Ovary (tissue), 9 donors: Measurements from ENCODE around the gene RIPOR3. TPM values are rescaled to one million over a fixed set of nuclear protein-coding genes. Genes with fewer than 3 reads are reported as not detected.

Experiments used
- DNase-seq, 5 donors: peaks; one replicate each; pipeline ENCODE4 v3.0.0-alpha.2; 2019 to 2020
- H3K27ac ChIP-seq, 2 donors: fragments of 200-600 bp; one replicate each; pipeline versions ENCODE4 v1.5.1 to v1.8.0; 2019 to 2022
- H3K27me3 ChIP-seq: fragments of 200-600 bp; one replicate; pipeline ENCODE4 v1.8.0; 2022
- H3K36me3 ChIP-seq: fragments of 200-600 bp; sonication (generic); one replicate; pipeline ENCODE4 v1.5.1; 2019
- H3K4me1 ChIP-seq: one replicate; pipeline ENCODE4 v1.8.1; 2013; ENCODE audit warnings: mild to moderate bottlenecking, moderate library complexity; ENCODE audit not compliant: insufficient read depth
- H3K4me3 ChIP-seq: fragments of 200-600 bp; sonication (generic); one replicate; pipeline ENCODE4 v1.5.1; 2017
- H3K9me3 ChIP-seq, 2 donors: fragments of 200-600 bp in 1 of 2; sonication (generic) in 1 of 2; one replicate each; pipeline versions ENCODE4 v1.5.1 to v1.8.1; 2013 to 2019; ENCODE audit warnings: mild to moderate bottlenecking in 1 of 2, moderate library complexity in 1 of 2
- CTCF ChIP-seq, 3 donors: fragments of 450-650 bp in 2 of 3; fragments of 200-600 bp in 1 of 3; IDR thresholded peaks; one replicate each; pipeline versions ENCODE4 v1.5.1 to v1.8.0; 2016 to 2022; ENCODE audit warnings: antibody characterized with exemption in 3 of 3, mild to moderate bottlenecking in 1 of 3
- EP300 ChIP-seq: sonication (generic); formaldehyde crosslinking; IDR thresholded peaks from one replicate; pipeline ENCODE4 v1.6.1; 2017; ENCODE audit warnings: antibody characterized with exemption
- POLR2A ChIP-seq: fragments of 450-650 bp; IDR thresholded peaks from one replicate; pipeline ENCODE4 v1.6.1; 2017; ENCODE audit warnings: antibody characterized with exemption, mild to moderate bottlenecking, moderate library complexity
- WGBS, 3 donors: extraction: QIAGEN DNeasy Blood & Tissue Kit in 1 of 3; methylation state at CpG; one replicate each; pipeline versions ENCODE4 v1.1.5 to v1.1.7; 2013 to 2017; 5-methylcytosine and 5-hydroxymethylcytosine counted together
- intact Hi-C, 4 donors: fragments of 100-400 bp; cut with DNase I; formaldehyde crosslinking; loops; one replicate each; pipeline versions ENCODE4 v1.11.0 to v1.15.1; 2022 to 2023
- polyA plus RNA-seq, 2 donors: library from polyadenylated mRNA; stranded (reverse); fragments of 200-250 nt in 1 of 2; fragments of 350-450 nt in 1 of 2; fragmentation: Illumina TruSeq in 1 of 2; extraction: RNeasy Lipid Tissue Mini Kit (QIAGEN cat#74804) in 1 of 2; gene quantifications; one replicate each; pipeline ENCODE4 v1.2.3, GENCODE V29; 2013 to 2014
- total RNA-seq, 7 donors: library from RNA; depleted of rRNA in 2 of 7; stranded (reverse); fragments of >200 nt in 2 of 7; fragmentation: NEBNext Ultra II Directional in 3 of 7; extraction: Animal tissue kit (Norgen Biotek cat#: 25700) in 3 of 7; gene quantifications; one replicate each; pipeline versions ENCODE4 v1.1.0 to v1.2.4, GENCODE V29; 2016 to 2023
- donor health status: DM: no; HTN: no; CAD: no; lungs with moderate emphysema.
- donor health status: DM: no; HTN: no; CAD: no.
- donor health status: Bipolar disorder and iron deficiency.
- donor health status: DM: yes; HTN: yes; CAD: no.
- donor health status: DM: no; HTN: no; CAD: no.
- donor health status: DM: yes; HTN: yes; CAD: no.

Gene RIPOR3
- total and polyA plus RNA-seq, 9 donors = 1.3 to 22.7 (median 8.0) TPM

- H3K4me1 ChIP-seq = no peaks in the 10 kb centered on the region
- no peaks in the 10 kb centered on the region for H3K36me3 ChIP-seq
- no peak for TF ChIP-seq POLR2A
- TF ChIP-seq EP300 = no peak
- TF ChIP-seq CTCF (IDR thresholded peaks at IDR 0.05) = no peak
- DNase-seq = peak in 1 of 5 donors; percentile 23
- no peaks in the 10 kb centered on the region for H3K9me3 ChIP-seq
- 65 to 71% (median 70%) methylated on average over 6 of the region's 6 CpGs for WGBS, 3 donors
- no peak overlapping the region for H3K4me3 ChIP-seq
- no peaks in the 10 kb centered on the region for H3K27me3 ChIP-seq
- H3K27ac ChIP-seq = no peak overlapping the region
- intact Hi-C loops = loop anchor here in 2 of 4 donors (10.0 kb wide), 2 partner anchors 107 to 597 kb away; partner anchors contain the start of gene SNAI1 (in 1 of the 2)
Measured at GRCh38 chr20:50582092-50582491, 109.2 kb downstream of the RIPOR3 start.

GRCh38 chr20:50580842-50581544, 110.3 kb downstream of the RIPOR3 start:
- 80 to 89% (median 81%) methylated on average over 21 of the region's 21 CpGs for WGBS, 3 donors
- H3K4me3 ChIP-seq = no peak overlapping the region
- TF ChIP-seq EP300 (no peak), POLR2A (no peak), CTCF (IDR thresholded peaks at IDR 0.05) (no peak)
- intact Hi-C loops = loop anchor here in 2 of 4 donors (10.0 kb wide), 2 partner anchors 106 to 596 kb away; partner anchors contain the start of gene SNAI1 (in 1 of the 2)
- H3K27me3 ChIP-seq = no peaks in the 10 kb centered on the region
- H3K36me3 ChIP-seq = no peaks in the 10 kb centered on the region
- H3K9me3 ChIP-seq = no peaks in the 10 kb centered on the region
- H3K4me1 ChIP-seq = no peaks in the 10 kb centered on the region
- DNase-seq = peak in 1 of 5 donors; percentile 35
- no peak overlapping the region for H3K27ac ChIP-seq

- no peak overlapping the region for H3K4me3 ChIP-seq
- H3K4me1 ChIP-seq = no peaks in the 10 kb centered on the region
- TF ChIP-seq EP300 (no peak), CTCF (IDR thresholded peaks at IDR 0.05) (peak; percentile 60 to 79 (median 78))
- intact Hi-C loops = loop anchor here in 2 of 4 donors (10.0 kb wide), 2 partner anchors 105 to 595 kb away; partner anchors contain the start of gene SNAI1 (in 1 of the 2)
- no peak overlapping the region for H3K27ac ChIP-seq
- H3K27me3 ChIP-seq = no peaks in the 10 kb centered on the region
- peak; percentile 60 to 80 (median 77) for DNase-seq
- WGBS, 3 donors = 47 to 54% (median 49%) methylated on average over 17 of the region's 17 CpGs
- H3K36me3 ChIP-seq = no peaks in the 10 kb centered on the region
- H3K9me3 ChIP-seq = no peaks in the 10 kb centered on the region
Measured at GRCh38 chr20:50580016-50580747, 111.2 kb downstream of the RIPOR3 start.

DNA sequence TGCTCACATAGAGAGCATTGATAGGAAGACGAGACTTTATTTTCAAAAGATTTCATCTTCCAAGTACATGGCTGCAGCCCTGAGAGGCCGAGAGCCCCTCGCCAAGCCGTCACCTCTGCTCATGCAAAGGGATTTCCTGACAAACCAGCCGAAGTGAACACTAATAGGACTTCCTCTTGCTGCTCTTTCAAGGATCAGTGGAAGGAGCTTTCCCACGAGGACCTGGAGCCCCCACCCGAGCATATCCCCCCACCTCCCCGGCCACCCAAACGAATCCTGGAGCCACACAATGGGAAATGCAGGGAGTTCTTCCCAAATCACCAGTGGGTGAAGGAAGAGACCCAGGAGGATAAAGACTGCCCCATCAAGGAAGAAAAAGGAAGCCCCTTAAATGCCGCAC, 111.8 kb downstream of the RIPOR3 start:
- 79 to 80% (median 80%) methylated on average over 10 of the region's 10 CpGs for WGBS, 3 donors
- no peaks in the 10 kb centered on the region for H3K4me1 ChIP-seq
- no peaks in the 10 kb centered on the region for H3K36me3 ChIP-seq
- intact Hi-C loops = loop anchor here (5.0 to 10.0 kb wide), 5 partner anchors 65 to 392 kb away; partner anchors contain the start of gene PTPN1 (in 1 of the 4)
- no peaks in the 10 kb centered on the region for H3K27me3 ChIP-seq
- DNase-seq = peak in 1 of 5 donors; percentile 28
- H3K4me3 ChIP-seq = no peak overlapping the region
- no peak for TF ChIP-seq EP300
- no peak for TF ChIP-seq POLR2A
- no peaks in the 10 kb centered on the region for H3K9me3 ChIP-seq
- no peak overlapping the region for H3K27ac ChIP-seq
